DND-41 (cell line): ENCODE data around the gene ACP3.

ENCODE experiments used
- EZH2 ChIP-seq: IDR thresholded peaks from 3 replicates; pipeline ENCODE4 v1.6.1; 2012; ENCODE audit warnings: borderline replicate concordance, low read depth, mild to moderate bottlenecking, moderate library complexity, low read length, inconsistent platforms; ENCODE audit not compliant: severe bottlenecking
- TF ChIP-seq, protein P1 (sequence below): IDR thresholded peaks from 2 replicates; pipeline ENCODE4 v1.5.1; 2012; ENCODE audit warnings: borderline replicate concordance, low read length, moderate library complexity, mild to moderate bottlenecking; ENCODE audit not compliant: poor library complexity, severe bottlenecking; ENCODE audit errors: extremely low read depth

DNA sequence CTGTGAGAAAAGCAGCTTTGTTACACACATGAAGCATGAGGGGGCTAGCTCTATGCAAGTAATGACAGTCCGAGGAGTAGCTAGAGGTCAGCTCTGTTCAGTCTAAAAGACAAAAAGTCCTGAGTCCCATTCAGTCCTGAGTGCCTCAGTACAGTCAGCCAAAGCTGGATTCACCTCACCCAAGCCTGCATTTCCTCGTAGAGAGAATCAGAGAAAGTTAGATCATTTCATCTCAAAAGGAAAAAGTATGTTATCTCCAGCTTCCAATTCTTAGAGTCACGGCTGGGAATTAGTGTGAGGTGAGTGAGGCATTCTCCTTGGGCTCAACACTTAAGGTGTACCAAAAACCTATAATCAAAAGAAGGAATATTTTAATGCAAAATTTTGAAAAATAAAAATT, 5.9 kb upstream of the ACP3 start:
- TF ChIP-seq, protein P1, sequence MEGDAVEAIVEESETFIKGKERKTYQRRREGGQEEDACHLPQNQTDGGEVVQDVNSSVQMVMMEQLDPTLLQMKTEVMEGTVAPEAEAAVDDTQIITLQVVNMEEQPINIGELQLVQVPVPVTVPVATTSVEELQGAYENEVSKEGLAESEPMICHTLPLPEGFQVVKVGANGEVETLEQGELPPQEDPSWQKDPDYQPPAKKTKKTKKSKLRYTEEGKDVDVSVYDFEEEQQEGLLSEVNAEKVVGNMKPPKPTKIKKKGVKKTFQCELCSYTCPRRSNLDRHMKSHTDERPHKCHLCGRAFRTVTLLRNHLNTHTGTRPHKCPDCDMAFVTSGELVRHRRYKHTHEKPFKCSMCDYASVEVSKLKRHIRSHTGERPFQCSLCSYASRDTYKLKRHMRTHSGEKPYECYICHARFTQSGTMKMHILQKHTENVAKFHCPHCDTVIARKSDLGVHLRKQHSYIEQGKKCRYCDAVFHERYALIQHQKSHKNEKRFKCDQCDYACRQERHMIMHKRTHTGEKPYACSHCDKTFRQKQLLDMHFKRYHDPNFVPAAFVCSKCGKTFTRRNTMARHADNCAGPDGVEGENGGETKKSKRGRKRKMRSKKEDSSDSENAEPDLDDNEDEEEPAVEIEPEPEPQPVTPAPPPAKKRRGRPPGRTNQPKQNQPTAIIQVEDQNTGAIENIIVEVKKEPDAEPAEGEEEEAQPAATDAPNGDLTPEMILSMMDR, result no peak
- TF ChIP-seq EZH2, result no peak
